Measurements from ENCODE around the gene WDR11.

DNA sequence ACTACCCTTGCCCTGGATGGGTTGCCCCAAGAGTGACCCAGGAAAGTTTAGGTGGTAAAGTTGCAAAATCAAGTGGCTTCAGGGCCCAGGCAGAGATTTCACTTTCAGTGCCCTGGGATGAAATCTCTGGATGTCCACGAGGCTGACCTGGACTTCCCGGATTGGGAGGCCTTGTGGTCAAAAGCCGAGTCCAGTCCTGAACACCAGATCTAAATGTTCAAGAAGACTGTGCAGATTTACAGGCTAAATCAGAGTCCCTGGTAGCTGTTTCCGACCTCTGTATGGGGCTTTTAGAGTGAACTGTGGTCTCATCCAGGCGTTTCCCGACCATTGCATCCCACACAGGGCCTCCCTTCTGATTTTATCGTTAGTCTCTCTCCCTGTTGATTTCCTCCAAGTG, 95.3 kb downstream of the WDR11 start:
- TF ChIP-seq CTCF (IDR thresholded peaks at IDR 0.05) (no peak), RAD21 (conservative IDR thresholded peaks at IDR 0.05 in 1 of 2, IDR thresholded peaks at IDR 0.05 in 1 of 2) (no peak), ESRRA (IDR thresholded peaks at IDR 0.05; ENCODE audit: borderline replicate concordance, low read length) (no peak), ELK1 (IDR thresholded peaks at IDR 0.05; ENCODE audit: low read depth, low read length) (no peak), NR3C1 (IDR thresholded peaks at IDR 0.05) (no peak), KDM1A (IDR thresholded peaks at IDR 0.05; ENCODE audit: low read depth) (no peak), CHD4 (IDR thresholded peaks at IDR 0.05; ENCODE audit: borderline replicate concordance) (no peak), RCOR1 (IDR thresholded peaks at IDR 0.05; ENCODE audit: low read depth, low read length) (no peak), POLR2A (IDR thresholded peaks at IDR 0.05; ENCODE audit: low read length) (no peak)

Measured in A549 (cell line).